Measurements from ENCODE around the gene MYRIP. TPM values are rescaled to one million over a fixed set of nuclear protein-coding genes. Genes with fewer than 3 reads are reported as not detected.
"Not testable (repeated sequence)": the region's sequence is repeated elsewhere in the genome, so short reads cannot be mapped to it uniquely, and the experiment has no call there.

MYRIP gene
- total and polyA plus RNA-seq, 4 experiments from 2014 or later, result not detected

DNA sequence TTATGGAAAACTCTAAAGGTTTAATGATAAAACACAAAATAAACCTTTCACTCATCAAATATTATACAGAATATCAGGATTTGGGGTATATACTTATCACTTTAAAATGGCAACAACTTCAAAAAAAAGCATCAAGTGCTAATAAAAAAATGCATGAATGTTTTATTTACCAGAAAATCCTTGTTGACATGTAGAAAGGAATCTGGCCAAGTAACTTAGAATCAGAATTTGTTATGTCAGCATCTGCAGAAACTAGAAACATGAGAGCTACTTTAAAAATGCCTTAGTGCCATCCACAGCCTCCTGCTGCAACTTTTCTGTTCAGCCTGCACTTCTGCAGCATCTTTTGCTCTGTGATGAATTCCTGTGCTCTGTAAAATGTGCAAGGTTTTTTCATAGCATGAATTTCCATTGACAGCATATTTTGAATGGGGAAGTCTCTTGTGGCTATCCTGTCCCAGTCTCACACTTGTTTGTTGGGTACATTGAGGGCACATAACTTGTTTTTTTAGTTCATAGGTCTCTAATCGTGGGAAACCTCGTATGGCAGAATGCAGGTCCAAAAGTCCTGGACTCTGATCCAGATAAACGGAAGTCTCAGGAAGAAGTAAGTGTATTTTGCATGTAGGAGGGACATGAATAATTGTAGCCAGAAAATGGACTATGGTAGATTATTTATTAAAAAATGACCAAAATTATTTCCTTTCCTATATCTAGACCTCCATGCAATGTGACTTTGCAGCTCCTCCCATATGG, 21.1 kb upstream of the MYRIP start:
- no peak for DNase-seq

DNA sequence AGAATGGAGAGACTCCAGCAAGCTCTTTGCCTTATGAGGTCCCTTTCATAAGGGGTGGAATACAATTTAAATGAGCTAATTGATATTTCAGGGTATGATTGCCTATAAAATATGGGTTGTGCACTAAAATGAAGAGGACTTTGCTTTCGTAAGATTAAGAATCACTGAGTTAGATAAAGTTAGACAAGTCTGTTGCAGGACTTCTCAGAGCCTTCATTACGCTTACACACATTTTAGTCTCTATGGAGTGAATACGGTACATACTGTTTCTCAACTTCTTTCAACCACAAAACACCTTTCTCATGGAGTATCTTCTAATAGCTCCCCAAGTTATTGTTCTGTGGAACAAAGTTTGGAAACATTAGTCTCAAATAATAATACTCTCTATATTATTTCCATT, 17.8 kb upstream of the MYRIP start:
- no peaks in the 10 kb centered on the region for H3K36me3 ChIP-seq (ENCODE audit: insufficient read depth, low read length)
- H3K36me3 Mint-ChIP-seq, result no peaks in the 10 kb centered on the region
- H3K27me3 ChIP-seq (ENCODE audit: insufficient read depth, low read length), result no peaks in the 10 kb centered on the region
- H3K27ac Mint-ChIP-seq, result no peak overlapping the region
- intact Hi-C loops (cut with micrococcal nuclease), result no loop called here
- H3K4me3 ChIP-seq (ENCODE audit: low read length in 2 of 2), result no peak overlapping the region
- ChIA-PET CTCF (ENCODE audit: partially characterized antibody) (no interaction called here), POLR2A (ENCODE audit: partially characterized antibody) (no interaction called here)
- no peaks in the 10 kb centered on the region for H3K4me1 ChIP-seq (ENCODE audit: insufficient read depth, low read length)
- H3K9me3 ChIP-seq (ENCODE audit: control insufficient read depth in 1 of 2, low read length in 2 of 2), result no peaks in the 10 kb centered on the region
- H3K4me3 Mint-ChIP-seq, result no peak overlapping the region
- no peak for DNase-seq
- H3K4me1 Mint-ChIP-seq, result no peaks in the 10 kb centered on the region
- no peak overlapping the region for H3K27ac ChIP-seq (ENCODE audit: low read depth, low read length)
- H3K9me3 Mint-ChIP-seq, result peaks cover 0 to 2% (median 0%) of the 10 kb centered on the region in 8 donors
- H3K27me3 Mint-ChIP-seq, result no peaks in the 10 kb centered on the region

More for the DNA sequence above, 21.1 kb upstream of the MYRIP start:
- intact Hi-C loops (cut with micrococcal nuclease), result no loop called here
- Mint-ChIP-seq H3K27ac (no peak overlapping the region), H3K36me3 (no peaks in the 10 kb centered on the region), H3K4me3 (no peak overlapping the region), H3K9me3 (no peaks in the 10 kb centered on the region), H3K4me1 (no peaks in the 10 kb centered on the region), H3K27me3 (peaks cover 0 to 1% of the 10 kb centered on the region in 2 donors)
- H3K36me3 ChIP-seq (ENCODE audit: insufficient read depth, low read length), result no peaks in the 10 kb centered on the region
- H3K9me3 ChIP-seq (ENCODE audit: control insufficient read depth in 1 of 2, low read length in 2 of 2), result no peaks in the 10 kb centered on the region
- H3K27ac ChIP-seq (ENCODE audit: low read depth, low read length), result no peak overlapping the region
- no peaks in the 10 kb centered on the region for H3K4me1 ChIP-seq (ENCODE audit: insufficient read depth, low read length)
- H3K27me3 ChIP-seq (ENCODE audit: insufficient read depth, low read length), result no peaks in the 10 kb centered on the region
- POLR2A ChIA-PET (ENCODE audit: partially characterized antibody), result no interaction called here
- CTCF ChIA-PET (ENCODE audit: partially characterized antibody), result no interaction called here
- no peak overlapping the region for H3K4me3 ChIP-seq (ENCODE audit: low read length in 2 of 2)

DNA sequence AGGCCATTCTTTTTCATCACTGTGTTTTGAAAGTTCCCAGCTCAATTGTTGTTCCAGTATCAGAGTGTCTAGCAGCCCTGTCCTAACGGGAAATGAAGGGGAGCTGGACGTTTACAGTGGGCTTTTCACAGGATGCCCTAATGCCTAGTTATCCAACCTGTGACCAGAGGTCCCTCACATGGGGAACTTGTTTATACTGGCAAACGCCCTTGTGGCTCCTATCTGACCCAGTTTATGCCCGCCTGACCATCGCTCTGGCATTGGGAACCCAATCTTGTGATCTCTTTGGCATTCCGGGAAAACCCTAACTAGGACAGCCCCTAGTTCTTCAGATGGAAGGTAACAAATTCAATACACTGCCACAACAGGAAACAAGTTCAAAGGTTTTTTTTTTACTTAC, 14.5 kb upstream of the MYRIP start:
- Mint-ChIP-seq H3K27ac (no peak overlapping the region), H3K36me3 (no peaks in the 10 kb centered on the region), H3K27me3 (peaks cover 2 to 6% of the 10 kb centered on the region in 2 donors), H3K9me3 (peaks cover 0 to 4% (median 0%) of the 10 kb centered on the region in 8 donors), H3K4me1 (no peaks in the 10 kb centered on the region), H3K4me3 (no peak overlapping the region)
- DNase-seq, result no peak
- no peaks in the 10 kb centered on the region for H3K36me3 ChIP-seq (ENCODE audit: insufficient read depth, low read length)
- CTCF ChIA-PET (ENCODE audit: partially characterized antibody), result no interaction called here
- H3K4me3 ChIP-seq (ENCODE audit: low read length in 2 of 2), result no peak overlapping the region
- POLR2A ChIA-PET (ENCODE audit: partially characterized antibody), result no interaction called here
- intact Hi-C loops (cut with micrococcal nuclease), result no loop called here
- no peaks in the 10 kb centered on the region for H3K4me1 ChIP-seq (ENCODE audit: insufficient read depth, low read length)
- no peak overlapping the region for H3K27ac ChIP-seq (ENCODE audit: low read depth, low read length)
- no peaks in the 10 kb centered on the region for H3K9me3 ChIP-seq (ENCODE audit: control insufficient read depth in 1 of 2, low read length in 2 of 2)
- H3K27me3 ChIP-seq (ENCODE audit: insufficient read depth, low read length), result no peaks in the 10 kb centered on the region

DNA sequence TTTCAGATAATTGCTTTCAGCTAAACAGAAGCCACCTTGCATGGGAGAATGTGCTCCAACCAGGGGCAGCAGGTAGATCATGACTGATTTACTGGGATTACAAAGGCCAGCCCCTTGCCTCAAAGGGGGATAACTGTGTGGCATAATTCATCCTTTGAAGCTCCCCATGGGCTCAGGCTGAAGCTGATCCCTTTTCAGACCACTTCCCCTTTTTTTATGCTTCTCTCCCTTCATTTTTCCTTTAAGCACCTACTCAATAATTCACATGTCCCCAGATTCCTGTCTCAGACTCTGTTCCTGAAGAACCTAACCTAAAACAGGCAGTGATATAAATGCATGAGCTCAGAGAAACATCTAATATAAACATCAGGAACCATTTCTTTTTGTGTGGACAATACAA, 8.2 kb upstream of the MYRIP start:
- H3K27me3 Mint-ChIP-seq, result peaks cover 10 to 14% of the 10 kb centered on the region in 2 donors
- no peak overlapping the region for H3K4me3 Mint-ChIP-seq
- Histone ChIP-seq H3K27ac (ENCODE audit: low read depth, low read length) (no peak overlapping the region), H3K4me1 (ENCODE audit: insufficient read depth, low read length) (no peaks in the 10 kb centered on the region), H3K9me3 (ENCODE audit: control insufficient read depth in 1 of 2, low read length in 2 of 2) (no peaks in the 10 kb centered on the region), H3K36me3 (ENCODE audit: insufficient read depth, low read length) (no peaks in the 10 kb centered on the region), H3K4me3 (ENCODE audit: low read length in 2 of 2) (no peak overlapping the region), H3K27me3 (ENCODE audit: insufficient read depth, low read length) (no peaks in the 10 kb centered on the region)
- no peaks in the 10 kb centered on the region for H3K4me1 Mint-ChIP-seq
- no peak for DNase-seq
- CTCF ChIA-PET (ENCODE audit: partially characterized antibody), result no interaction called here
- H3K9me3 Mint-ChIP-seq, result peaks cover 2 to 17% (median 9%) of the 10 kb centered on the region in 8 donors
- H3K36me3 Mint-ChIP-seq, result no peaks in the 10 kb centered on the region
- POLR2A ChIA-PET (ENCODE audit: partially characterized antibody), result no interaction called here
- intact Hi-C loops (cut with micrococcal nuclease), result no loop called here
- H3K27ac Mint-ChIP-seq, result no peak overlapping the region

DNA sequence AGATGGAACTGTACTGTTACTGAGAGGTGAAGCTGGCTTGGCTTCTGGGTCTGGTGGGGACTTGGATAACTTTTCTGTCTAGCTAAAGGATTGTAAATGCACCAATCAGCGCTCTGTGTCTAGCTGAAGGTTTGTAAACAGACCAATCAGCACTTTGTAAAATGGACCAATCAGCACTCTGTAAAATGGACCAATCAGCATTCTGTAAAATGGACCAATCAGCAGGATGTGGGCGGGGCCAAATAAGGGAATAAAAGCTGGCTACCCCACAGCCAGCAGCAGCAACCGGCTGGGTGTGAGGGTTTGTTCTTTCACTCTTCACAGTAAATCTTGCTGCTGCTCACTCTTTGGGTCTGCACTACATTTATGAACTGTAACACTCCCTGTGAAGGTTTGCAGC, 6.9 kb upstream of the MYRIP start:
- DNase-seq; POLR2A ChIA-PET (ENCODE audit: partially characterized antibody); H3K27ac Mint-ChIP-seq; H3K36me3 ChIP-seq (ENCODE audit: insufficient read depth, low read length); H3K27ac ChIP-seq (ENCODE audit: low read depth, low read length); H3K4me3 Mint-ChIP-seq; H3K4me3 ChIP-seq (ENCODE audit: low read length in 2 of 2); intact Hi-C loops (cut with micrococcal nuclease); H3K4me1 Mint-ChIP-seq; H3K4me1 ChIP-seq (ENCODE audit: insufficient read depth, low read length); H3K36me3 Mint-ChIP-seq; H3K27me3 ChIP-seq (ENCODE audit: insufficient read depth, low read length); CTCF ChIA-PET (ENCODE audit: partially characterized antibody); H3K9me3 ChIP-seq (ENCODE audit: control insufficient read depth in 1 of 2, low read length in 2 of 2): not testable (repeated sequence)
- Mint-ChIP-seq H3K27me3 (peaks cover 14 to 17% of the 10 kb centered on the region in 2 donors), H3K9me3 (peaks cover 2 to 17% (median 10%) of the 10 kb centered on the region in 8 donors)

DNA sequence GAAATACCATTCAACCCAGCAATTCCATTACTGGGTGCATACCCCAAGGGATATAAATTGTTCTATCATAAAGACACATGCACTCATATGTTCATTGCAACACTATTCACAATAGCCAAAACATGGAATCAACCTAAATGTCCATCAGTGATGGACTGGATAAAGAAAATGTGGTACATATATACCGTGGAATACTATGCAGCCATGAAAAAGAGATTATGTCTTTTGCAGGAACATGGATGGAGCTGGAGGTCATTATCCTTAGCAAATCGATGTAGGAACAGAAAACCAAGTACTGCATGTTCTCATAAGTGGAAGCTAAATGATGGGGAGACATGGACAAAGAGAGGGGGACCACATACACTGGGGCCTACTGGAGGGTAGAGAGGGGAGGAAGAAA, 5.5 kb upstream of the MYRIP start:
- Histone ChIP-seq H3K27ac (ENCODE audit: low read depth, low read length) (no peak overlapping the region), H3K4me1 (ENCODE audit: insufficient read depth, low read length) (no peaks in the 10 kb centered on the region), H3K9me3 (ENCODE audit: control insufficient read depth in 1 of 2, low read length in 2 of 2) (no peaks in the 10 kb centered on the region), H3K4me3 (ENCODE audit: low read length in 2 of 2) (no peak overlapping the region), H3K36me3 (ENCODE audit: insufficient read depth, low read length) (no peaks in the 10 kb centered on the region), H3K27me3 (ENCODE audit: insufficient read depth, low read length) (no peaks in the 10 kb centered on the region)
- DNase-seq, result no peak
- H3K27me3 Mint-ChIP-seq, result peaks cover 25 to 29% of the 10 kb centered on the region in 2 donors
- intact Hi-C loops (cut with micrococcal nuclease), result no loop called here
- ChIA-PET CTCF (ENCODE audit: partially characterized antibody) (no interaction called here), POLR2A (ENCODE audit: partially characterized antibody) (no interaction called here)
- H3K9me3 Mint-ChIP-seq, result peaks cover 4 to 16% (median 11%) of the 10 kb centered on the region in 8 donors
- no peak overlapping the region for H3K4me3 Mint-ChIP-seq
- no peak overlapping the region for H3K27ac Mint-ChIP-seq
- peaks cover 1 to 9% (median 4%) of the 10 kb centered on the region in 4 donors for H3K4me1 Mint-ChIP-seq
- peaks cover 0 to 4% of the 10 kb centered on the region in 2 donors for H3K36me3 Mint-ChIP-seq

DNA sequence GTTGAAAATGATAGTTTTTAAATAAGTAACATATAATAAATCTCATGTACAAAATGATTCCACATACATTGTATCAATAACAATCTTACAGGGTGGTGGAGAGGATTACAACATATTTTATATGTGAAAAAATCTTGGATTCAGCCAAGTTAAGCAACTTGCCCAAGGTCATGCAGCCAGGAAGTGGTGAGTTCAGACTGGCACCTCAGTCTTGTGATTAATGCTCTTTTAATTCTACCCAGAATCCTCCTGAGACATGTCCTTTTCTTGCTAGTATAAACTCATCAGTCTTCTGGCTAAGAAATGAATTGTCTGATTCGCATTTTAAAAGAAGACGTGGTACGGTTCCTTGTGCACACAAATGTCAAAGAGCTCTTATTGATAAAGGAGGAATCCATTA, 4.5 kb upstream of the MYRIP start:
- ChIA-PET POLR2A (ENCODE audit: partially characterized antibody) (no interaction called here), CTCF (ENCODE audit: partially characterized antibody) (no interaction called here)
- Mint-ChIP-seq H3K27me3 (peaks cover 25% of the 10 kb centered on the region in 2 donors), H3K36me3 (peaks cover 0 to 4% of the 10 kb centered on the region in 2 donors), H3K4me3 (no peak overlapping the region), H3K27ac (no peak overlapping the region), H3K4me1 (peaks cover 1 to 12% (median 7%) of the 10 kb centered on the region in 4 donors), H3K9me3 (peaks cover 0 to 16% (median 11%) of the 10 kb centered on the region in 8 donors)
- no peaks in the 10 kb centered on the region for H3K36me3 ChIP-seq (ENCODE audit: insufficient read depth, low read length)
- intact Hi-C loops (cut with micrococcal nuclease), result no loop called here
- no peak overlapping the region for H3K4me3 ChIP-seq (ENCODE audit: low read length in 2 of 2)
- no peak overlapping the region for H3K27ac ChIP-seq (ENCODE audit: low read depth, low read length)
- no peaks in the 10 kb centered on the region for H3K9me3 ChIP-seq (ENCODE audit: control insufficient read depth in 1 of 2, low read length in 2 of 2)
- no peak for DNase-seq
- H3K4me1 ChIP-seq (ENCODE audit: insufficient read depth, low read length), result no peaks in the 10 kb centered on the region
- H3K27me3 ChIP-seq (ENCODE audit: insufficient read depth, low read length), result no peaks in the 10 kb centered on the region

Data from CD4-positive, alpha-beta memory T cell (primary cell).